Stimulated activated CD8-positive, alpha-beta memory T cell treated with anti-CD3 and anti-CD28 coated beads, Interleukin-4, amount 100 ng/mL, for 1 hour (primary cell): Measurements from ENCODE around the gene CD46.

Experiments
- DNase-seq, 2 donors: peaks; one replicate each; pipeline ENCODE4 v3.0.0-alpha.2; 2020; ENCODE audit warnings: low read depth in 2 of 2, low spot score in 1 of 2

CD46 gene

DNA sequence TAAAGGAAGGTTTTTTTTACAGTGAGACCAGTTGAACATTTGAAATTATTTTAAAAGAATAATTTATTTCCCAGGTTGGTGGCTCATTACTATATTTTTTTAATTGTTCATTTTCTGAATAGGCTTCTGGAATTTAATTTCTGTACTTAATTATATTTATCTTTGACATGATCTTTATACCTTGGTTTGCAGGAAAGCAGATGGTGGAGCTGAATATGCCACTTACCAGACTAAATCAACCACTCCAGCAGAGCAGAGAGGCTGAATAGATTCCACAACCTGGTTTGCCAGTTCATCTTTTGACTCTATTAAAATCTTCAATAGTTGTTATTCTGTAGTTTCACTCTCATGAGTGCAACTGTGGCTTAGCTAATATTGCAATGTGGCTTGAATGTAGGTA lies 41.5 kb downstream of the CD46 start:
- DNase-seq = no peak

DNA sequence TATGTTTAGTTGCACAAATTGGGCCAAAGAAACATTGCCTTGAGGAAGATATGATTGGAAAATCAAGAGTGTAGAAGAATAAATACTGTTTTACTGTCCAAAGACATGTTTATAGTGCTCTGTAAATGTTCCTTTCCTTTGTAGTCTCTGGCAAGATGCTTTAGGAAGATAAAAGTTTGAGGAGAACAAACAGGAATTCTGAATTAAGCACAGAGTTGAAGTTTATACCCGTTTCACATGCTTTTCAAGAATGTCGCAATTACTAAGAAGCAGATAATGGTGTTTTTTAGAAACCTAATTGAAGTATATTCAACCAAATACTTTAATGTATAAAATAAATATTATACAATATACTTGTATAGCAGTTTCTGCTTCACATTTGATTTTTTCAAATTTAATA lies 43.0 kb downstream of the CD46 start:
- DNase-seq = no peak

DNA sequence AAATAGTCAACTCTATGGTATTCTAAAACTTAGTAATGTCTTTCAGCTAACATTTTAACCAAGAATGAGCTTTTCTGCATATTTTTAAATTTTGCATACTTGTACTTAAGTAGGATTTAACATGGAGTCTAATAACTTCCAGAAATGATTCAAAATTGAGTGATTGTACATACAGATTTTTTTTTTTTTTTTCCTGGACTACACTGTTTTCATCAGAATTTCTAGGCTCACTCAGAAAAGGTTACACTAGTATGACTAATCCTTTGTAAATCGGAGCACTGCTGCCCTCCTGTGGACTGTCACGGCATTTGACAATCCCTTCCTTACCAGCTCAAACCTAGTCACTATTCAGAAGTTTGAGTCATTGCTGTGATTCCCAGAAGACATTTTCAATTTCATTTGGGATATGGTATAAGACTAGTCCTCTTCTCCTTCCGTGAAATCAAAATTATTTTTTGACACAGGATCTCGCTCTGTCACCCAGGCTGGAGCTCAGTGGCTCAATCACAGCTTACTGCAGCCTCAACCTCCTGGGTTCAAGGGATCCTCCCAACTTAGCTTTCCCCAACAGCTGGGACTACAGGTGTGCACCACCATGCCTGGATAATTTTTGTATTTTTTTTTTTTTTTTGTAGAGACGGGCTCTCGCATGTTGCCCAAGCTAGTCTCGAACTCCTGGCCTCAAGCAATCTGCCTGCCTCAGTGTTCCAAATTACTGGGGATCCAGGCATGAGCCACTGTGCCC lies 45.5 kb downstream of the CD46 start:
- DNase-seq = peak; percentile 50 to 62

DNA sequence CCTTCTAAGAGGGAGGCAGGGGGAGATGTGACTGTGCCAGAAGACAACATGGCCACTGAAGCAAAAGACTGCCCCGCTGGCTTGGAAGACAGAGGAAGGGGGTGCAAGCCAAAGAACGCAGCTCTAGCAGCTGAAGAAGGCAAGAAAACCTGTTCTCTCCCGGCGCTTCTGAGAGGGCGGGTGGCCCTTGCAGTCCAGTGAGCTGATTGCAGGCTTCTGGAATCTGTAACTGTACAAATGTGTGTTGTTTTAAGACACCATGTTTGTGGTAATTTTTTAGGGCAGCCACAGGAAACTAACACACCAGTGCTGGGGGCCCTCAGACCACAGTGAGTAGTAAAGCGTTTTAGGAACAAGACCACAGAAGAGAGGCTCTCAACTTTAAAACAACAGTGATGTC lies 47.0 kb downstream of the CD46 start:
- peak in 1 of 2 donors; percentile 17 for DNase-seq

DNA sequence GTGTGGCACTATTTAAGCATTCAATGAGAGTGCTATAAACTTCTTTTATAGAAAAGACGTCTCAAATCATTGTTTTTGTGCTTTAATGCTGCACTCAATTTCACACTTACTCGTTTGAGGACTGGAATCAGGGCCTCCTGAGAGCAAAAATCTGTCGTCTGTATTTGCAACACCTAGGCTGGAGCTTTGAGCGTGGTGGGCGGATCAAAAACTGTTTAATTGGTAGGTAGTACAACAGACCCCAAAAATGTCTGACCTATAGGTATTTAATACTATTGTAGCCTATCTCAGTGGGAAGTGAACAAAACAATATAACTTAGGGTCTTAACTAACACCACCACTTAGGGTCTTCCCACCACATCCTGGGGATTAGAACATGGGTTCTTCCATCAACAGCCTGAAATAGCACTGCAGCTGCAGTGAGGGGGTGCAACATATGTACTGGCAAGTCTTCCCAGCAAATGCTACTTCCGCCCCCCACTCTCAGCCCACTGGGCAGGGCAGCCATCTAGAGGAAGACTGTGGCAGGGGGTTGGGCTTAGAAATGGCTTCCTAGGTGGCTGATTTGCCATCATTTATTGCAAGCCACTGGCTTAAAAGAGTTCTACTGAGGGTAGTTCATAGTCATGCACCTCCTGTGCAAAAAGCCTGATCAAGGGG lies 48.3 kb downstream of the CD46 start:
- DNase-seq = no peak

DNA sequence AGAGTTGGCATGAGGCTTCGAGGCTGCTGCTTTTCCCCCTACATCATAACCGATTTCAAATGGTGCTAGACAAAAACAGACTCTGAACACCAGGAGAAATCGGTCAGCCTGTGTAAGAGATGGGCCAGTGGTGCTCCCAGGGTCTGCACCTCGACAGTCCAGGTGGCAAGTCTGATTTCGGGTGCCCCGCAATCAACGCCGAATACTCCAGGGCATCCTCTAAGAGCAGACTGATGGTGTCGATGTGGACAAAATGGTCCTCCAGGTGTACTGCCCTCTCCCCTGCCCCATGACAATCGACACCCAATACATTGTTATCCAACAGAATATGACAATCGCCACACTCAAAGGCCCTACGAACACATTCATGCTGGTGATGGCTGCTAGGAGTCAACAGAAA lies 50.0 kb downstream of the CD46 start:
- no peak for DNase-seq

DNA sequence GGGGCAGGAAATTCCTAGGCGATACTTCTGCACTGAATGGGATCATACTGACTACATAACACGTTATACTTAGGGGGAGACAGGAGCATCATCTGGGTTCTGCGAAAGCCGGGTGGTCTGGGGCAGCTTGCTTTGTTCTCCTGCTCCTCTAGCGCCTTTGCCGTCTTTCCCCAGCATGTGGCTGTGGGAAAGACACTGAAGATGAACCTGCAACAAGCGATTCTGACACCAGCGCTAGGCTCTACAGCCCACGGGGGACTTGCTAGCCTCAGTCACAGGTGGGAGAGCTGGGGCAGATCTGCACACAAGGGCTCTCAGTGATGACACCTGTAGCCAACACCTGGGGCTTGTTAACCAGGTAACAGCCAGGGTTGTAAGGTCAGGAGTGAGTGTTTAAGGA lies 51.8 kb downstream of the CD46 start:
- no peak for DNase-seq

DNA sequence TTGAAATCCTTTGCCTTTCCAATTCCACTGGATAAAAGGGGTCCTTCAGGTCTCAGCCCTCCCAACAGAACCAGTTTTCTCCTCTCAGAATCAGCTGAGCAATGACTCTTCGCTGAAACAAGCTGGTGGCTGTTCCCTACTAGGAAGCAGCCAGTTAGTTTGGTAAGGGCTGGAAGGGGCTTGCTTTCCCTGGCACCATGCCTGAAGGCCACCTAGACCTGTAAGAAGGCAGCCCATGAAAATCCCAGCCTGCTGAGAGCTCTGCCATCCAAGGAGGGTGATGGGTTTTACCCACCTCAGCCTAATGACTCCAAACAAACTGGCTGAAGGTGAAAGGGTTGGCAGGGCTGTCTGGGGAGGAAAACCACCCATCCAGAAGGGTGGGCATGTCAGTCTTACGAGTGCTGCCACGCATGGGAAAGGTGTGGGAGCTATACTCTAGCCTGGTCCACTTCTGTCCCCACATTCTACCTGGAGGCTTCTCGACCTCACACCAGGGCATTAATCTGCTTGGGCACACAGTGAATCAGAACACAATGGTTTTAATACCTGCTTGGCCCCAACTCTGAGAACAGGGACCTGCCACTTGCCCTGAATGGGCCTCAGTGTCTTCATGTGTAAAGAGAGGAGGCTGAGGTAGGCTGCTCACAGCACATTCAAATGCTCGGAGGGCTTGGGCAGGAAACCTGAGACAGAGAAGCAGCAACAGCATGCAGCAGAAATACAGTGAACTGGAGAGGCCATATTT lies 53.0 kb downstream of the CD46 start:
- DNase-seq = no peak

DNA sequence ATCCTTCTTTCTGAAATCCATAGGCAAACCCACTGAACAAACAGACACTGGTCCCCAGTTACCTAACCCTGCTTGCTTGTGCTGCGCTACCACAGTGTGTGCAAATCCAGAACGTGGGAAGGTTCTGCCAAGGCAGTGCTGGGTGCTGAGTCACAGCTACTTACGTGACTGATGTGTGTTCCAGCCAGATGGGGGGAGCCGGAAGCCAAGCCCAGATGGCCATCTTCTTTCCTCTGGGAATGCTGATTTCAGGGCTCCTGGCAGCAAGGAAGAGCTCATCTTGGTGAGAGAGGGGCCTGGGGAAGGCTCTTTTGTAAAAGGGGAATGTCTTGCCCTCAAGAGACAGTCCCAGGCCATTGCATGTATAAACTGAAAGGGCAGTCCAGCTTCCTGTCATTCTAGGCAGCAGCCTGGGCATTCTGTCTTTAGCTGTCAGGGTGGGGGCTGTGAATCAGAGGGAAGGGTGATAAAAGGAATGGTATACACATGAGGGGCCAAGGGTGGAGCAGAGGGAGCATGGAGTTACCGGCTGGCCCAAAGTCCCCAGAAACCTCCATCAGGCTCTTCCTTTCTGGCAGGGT lies 54.1 kb downstream of the CD46 start:
- DNase-seq = no peak

DNA sequence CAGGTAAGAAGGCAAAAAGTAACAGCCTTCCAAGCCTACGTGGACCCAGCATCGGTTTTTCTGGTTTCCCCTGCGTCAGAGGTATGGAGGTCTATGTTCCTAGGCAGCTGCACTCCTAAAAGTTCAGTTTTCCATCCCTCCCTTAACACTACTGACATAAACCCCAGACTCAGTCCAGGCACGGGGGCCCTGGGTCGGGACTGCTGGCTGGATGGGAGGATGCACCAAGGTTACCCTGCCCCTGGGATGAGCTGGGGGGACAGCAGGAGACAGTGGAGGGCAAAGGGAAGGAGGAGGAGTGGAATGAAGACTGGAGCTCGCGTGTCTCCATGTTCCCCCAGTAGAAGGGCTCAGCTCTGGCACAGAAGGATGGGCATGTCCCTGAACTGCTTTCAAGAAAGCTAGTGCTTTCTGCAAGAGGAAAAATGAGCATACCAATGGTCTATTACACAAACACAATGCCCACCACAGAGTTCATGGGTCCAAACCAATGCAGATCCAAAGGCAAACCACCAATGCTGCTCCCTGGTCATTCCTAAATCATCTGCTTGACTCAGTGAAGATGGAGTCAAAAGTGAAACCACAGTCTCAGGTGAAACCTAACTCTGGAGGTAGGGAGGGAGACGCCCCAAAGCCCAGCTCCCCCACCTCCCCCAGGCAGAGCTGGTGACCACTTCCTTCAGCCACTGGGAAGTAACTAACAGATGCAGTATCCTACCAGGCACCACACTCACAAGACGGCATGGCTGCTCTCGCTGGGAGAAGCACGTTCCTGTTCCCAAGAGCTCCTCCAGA lies 54.9 kb downstream of the CD46 start:
- DNase-seq = no peak

DNA sequence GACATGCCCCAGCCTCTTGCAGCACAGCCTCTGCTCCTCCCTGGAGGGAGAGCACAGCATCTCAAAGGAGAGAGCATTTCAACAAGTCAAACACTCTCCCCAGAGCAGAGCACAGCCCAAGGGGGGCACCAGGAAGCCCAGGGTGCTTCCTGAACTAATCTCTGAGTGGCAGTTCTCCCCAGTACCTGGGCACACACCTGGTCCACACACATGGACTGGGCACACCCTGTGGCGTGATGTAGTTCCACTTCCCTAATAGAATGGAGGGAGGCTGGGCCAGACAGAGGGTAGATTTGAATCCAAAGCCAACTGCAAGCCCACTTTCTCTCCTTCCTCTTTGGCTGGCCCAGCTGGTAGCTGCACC lies 55.5 kb downstream of the CD46 start:
- DNase-seq = no peak

DNA sequence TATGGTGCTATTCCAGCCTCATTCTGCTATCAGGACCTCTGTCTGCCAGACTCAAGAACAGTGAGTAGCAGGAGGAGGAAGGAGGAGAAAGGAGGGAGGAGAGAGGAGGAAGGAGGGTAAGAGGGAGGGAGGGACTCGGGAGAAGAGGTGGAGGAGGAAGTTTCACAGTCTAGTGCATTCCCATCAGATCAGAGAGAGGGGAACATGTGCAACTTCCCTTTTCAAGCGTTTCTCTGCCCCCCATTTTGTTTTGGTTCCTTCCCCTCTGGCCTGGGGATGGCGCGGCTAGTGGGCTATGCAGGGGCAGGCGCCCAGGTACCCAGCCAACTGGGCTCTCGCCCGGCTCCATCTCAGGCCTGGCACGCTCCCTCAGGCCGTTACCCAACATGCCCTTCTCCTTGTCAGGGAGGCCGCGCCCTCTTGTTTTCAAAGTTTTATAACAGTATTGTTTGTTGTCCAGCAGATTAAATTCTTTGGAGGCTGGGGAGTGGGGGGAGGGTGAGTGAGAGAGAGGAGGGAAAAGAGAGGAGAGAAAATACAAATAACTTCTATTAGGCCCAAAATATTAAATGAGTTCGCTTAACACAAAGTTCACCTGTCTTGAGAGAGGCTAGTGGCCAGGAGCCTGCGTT lies 56.0 kb downstream of the CD46 start:
- DNase-seq = no peak

DNA sequence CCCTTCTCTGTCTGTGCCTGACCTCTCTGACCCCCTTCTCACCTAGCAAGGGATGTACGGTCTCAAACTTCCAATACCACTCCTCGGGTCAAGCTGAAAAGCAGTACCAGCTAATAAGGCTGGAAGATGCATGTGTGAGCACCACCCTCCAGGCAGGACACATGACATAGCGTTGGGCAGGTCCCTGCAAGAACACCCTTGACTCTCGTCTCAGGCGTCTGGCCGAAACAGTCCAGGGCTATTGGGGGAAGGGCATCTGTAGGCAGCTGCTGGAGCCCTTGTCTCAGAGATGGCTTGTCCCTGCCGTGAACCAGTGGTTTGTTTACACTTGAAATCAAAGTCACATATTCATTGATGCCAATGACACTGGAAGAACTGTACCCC lies 56.5 kb downstream of the CD46 start:
- no peak for DNase-seq

DNA sequence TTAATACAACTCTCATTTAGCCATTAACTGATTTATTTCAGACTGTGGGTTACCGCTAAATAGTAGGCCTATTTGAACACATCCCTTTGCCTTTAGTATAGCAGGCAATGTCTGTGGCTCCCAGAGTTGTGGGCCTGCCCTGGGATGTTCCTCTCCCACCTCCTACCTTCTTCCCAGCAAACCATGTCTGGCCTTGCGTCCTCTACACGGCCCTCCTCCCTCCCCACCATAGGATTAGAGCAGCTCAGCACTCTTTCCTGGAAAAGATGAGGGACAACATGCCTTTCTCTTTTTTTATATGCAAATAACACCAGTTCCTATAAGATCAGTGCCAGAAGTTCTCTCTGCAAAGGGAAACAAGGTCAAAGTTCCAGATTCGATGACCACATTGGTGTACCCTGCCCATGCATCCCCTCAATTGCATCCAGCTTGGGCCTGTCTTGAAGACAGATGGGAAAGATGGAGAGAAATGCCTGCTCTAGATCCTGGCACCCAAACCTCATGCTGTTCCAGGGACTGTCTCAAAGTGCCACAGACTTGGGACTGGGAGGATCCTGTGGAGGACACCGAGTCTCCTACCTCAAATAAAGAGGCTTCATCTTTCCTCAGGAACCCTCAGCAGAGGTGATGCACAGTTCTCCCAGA lies 57.2 kb downstream of the CD46 start:
- DNase-seq = no peak

DNA sequence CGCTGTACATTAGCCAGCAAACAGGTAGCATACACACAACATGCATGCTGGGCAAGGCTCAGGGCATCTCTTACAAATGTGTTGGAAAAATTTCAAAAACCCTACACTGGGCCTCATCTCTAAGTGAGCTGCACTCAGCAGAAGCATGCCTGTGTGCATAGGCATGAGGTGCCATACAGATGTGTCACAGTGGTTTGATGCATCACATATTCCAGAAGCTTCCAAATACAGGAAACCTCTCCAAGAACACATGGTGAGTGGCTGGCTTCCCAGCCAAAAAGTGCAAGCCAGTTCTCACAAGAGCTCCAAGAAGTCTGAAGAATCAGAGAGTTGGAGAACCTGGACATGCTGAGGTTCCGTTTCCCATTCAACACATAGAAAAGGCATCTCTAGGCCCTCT lies 58.3 kb downstream of the CD46 start:
- no peak for DNase-seq

DNA sequence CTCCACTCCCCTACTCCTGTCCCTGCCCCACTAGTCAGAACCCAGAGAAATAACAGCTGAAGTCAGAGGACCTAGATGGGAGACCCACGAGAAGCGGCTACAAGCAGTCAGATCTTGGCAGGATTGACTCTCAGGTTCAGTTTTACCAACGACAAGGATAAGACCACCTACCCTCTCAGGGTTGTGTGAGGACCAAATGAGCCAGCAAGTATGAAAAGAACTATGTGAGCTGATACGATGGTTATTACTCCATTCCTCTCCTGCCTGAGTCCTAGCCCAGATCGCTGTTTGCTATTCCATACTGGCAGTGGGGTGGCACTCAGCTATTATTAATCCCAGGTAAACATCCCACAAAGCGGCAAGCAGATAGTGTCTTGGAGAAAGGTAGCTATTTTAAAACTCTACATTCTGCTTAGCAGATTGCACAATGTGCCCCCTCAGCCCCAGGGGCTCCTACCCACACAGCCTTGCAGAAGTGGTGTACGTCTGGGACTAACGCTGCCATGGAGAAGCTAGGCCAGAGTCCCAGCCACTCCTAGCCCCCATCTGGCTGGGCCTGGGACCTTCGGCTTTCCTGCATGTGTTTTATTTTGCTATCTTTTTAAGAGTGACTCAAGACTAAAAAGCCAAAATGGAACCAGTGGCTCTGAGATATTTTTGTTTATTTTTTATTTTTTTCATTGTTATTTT lies 58.9 kb downstream of the CD46 start:
- DNase-seq = no peak

DNA sequence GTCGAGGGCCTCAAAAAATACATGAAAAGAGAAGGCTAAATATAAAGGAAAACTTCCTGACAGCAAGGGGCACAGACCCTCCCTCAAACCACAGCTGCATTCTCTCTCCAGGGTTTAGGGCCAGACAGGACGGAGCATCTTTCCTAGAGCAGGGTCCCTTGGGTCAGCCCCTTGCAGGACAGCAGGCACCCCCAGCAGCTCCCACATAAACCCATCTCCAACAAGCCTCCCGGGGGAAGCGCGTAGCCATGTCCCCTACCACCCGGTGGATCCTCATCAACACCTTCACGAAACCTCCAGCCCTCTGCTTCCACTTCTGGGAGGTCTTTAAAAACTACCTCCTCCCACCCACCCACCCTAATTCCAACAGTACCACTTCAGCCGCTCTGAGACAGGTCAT lies 59.5 kb downstream of the CD46 start:
- no peak for DNase-seq

DNA sequence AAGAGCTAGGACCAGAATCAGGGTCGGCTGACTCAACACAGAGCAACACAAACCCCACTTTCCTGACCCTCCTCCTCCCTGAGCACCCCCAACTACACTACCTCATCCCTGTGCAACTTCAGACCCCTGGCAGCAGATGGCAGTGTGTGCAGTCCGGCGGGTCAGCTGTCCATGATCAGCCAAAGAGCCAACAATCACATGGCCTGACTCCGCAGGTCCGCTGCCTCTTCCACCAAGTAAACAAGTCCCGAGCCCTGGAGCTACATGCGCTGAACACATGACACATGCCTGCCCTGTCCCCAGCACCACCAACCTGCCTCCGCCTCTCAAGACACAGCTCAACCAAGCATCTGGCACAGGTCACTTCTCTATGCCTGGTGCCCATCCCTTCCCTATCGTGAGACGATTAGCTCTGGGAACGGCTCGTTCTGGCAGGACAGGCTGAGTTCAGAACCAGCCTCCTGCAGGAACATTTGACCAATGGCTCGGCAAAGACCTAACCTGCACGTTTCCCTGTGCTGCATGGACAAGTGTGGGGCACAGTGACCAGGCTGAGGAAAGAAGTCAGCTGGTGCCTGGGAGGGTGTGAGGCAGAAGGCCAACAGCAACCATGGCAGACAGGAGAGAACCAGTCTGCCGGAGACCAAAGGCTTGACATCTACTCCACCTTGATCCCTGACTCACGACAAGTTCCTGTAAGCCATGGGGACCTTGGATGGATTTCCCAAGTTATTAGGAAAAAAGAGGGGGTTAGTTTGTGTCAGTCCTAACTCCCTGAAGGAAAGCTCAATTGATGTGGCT lies 60.3 kb downstream of the CD46 start:
- DNase-seq = no peak
